OCI-LY1 (cell line): Measurements from ENCODE around the gene JAM3.

Experiments used
- EZH2 ChIP-seq: fragments of 200-600 bp; sonication (generic), shearing (Covaris generic); IDR thresholded peaks from 2 replicates; pipeline ENCODE4 v1.8.0; 2017; ENCODE audit warnings: borderline replicate concordance, mixed run types, mild to moderate bottlenecking, antibody characterized with exemption, low read length, moderate library complexity, mixed read lengths
- TF ChIP-seq, protein P1 (sequence below): fragments of 200-600 bp; sonication (generic), shearing (Covaris generic); IDR thresholded peaks from 2 replicates; pipeline ENCODE4 v1.5.1; 2017; ENCODE audit warnings: mild to moderate bottlenecking, antibody characterized with exemption, low read length, moderate library complexity, mixed read lengths

DNA sequence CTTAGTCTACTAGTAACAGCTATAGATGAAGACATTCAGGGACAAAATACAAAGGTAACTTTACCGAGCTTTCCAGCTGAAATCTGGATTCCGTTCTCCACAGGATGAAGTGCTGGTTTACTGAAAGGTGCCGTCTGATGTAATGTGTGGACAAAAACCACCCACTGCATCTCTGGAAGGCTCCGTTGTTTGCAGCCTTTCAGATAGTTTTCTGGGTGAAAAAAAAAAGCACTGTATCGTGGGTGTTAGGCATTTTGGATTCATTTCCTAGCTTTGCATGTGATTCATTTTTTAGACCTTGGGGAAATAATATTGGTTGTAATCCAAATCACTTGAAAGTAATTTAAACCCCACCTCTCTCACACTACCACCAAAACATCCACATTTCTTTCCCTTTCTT is 10.4 kb downstream of the JAM3 start:
- TF ChIP-seq, protein P1, sequence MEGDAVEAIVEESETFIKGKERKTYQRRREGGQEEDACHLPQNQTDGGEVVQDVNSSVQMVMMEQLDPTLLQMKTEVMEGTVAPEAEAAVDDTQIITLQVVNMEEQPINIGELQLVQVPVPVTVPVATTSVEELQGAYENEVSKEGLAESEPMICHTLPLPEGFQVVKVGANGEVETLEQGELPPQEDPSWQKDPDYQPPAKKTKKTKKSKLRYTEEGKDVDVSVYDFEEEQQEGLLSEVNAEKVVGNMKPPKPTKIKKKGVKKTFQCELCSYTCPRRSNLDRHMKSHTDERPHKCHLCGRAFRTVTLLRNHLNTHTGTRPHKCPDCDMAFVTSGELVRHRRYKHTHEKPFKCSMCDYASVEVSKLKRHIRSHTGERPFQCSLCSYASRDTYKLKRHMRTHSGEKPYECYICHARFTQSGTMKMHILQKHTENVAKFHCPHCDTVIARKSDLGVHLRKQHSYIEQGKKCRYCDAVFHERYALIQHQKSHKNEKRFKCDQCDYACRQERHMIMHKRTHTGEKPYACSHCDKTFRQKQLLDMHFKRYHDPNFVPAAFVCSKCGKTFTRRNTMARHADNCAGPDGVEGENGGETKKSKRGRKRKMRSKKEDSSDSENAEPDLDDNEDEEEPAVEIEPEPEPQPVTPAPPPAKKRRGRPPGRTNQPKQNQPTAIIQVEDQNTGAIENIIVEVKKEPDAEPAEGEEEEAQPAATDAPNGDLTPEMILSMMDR, result no peak
- TF ChIP-seq EZH2, result no peak
